Measurements from ENCODE around the gene KRT9.

The KRT9 gene

GRCh38 chr17:41523225-41523593 lies 48.6 kb downstream of the KRT9 start:
- no peak overlapping the region for H3K4me3 ChIP-seq (ENCODE audit: low read length)
- TF ChIP-seq CTCF (conservative IDR thresholded peaks at IDR 0.05; ENCODE audit: low read depth, low read length), result no peak
- DNase-seq (ENCODE audit: low read depth), result no peak

GRCh38 chr17:41522301-41523224 lies 49.3 kb downstream of the KRT9 start:
- H3K4me3 ChIP-seq (ENCODE audit: low read length), result no peak overlapping the region
- no peak for TF ChIP-seq CTCF (conservative IDR thresholded peaks at IDR 0.05; ENCODE audit: low read depth, low read length)
- DNase-seq (ENCODE audit: low read depth), result no peak

- no peak for DNase-seq (ENCODE audit: low read depth)
- no peak overlapping the region for H3K4me3 ChIP-seq (ENCODE audit: low read length)
- peak; percentile 13 for TF ChIP-seq CTCF (conservative IDR thresholded peaks at IDR 0.05; ENCODE audit: low read depth, low read length)
Observed at GRCh38 chr17:41521574-41522261, 50.1 kb downstream of the KRT9 start.

- H3K4me3 ChIP-seq (ENCODE audit: low read length), result no peak overlapping the region
- no peak for TF ChIP-seq CTCF (conservative IDR thresholded peaks at IDR 0.05; ENCODE audit: low read depth, low read length)
- DNase-seq (ENCODE audit: low read depth), result no peak
Observed at GRCh38 chr17:41520821-41521521, 50.9 kb downstream of the KRT9 start.

GRCh38 chr17:41519501-41520224 lies 52.2 kb downstream of the KRT9 start:
- H3K4me3 ChIP-seq (ENCODE audit: low read length), result no peak overlapping the region
- TF ChIP-seq CTCF (conservative IDR thresholded peaks at IDR 0.05; ENCODE audit: low read depth, low read length), result no peak
- no peak for DNase-seq (ENCODE audit: low read depth)

- no peak within 1 kb of the TSS for H3K4me3 ChIP-seq (ENCODE audit: low read length)
- no peak for DNase-seq (ENCODE audit: low read depth)
- peak; percentile 17 for TF ChIP-seq CTCF (conservative IDR thresholded peaks at IDR 0.05; ENCODE audit: low read depth, low read length)
Observed at GRCh38 chr17:41518789-41519449, 52.9 kb downstream of the KRT9 start, which contains the start of gene KRT15. TSS of gene KRT15 (minus strand) at chr17:41518890. CDS start at chr17:41518827, 63 bp downstream.

Data from retinal pigment epithelial cell (primary cell).